ENCODE data around the gene PFKM. TPM values are rescaled to one million over a fixed set of nuclear protein-coding genes. Genes with fewer than 3 reads are reported as not detected.

PFKM gene
- total RNA-seq, 3 donors from 2014 or later, result 66.0 to 79.0 (median 70.7) TPM

GRCh38 chr12:48157018-48157888 is 38.1 kb downstream of the PFKM start, which contains the start of gene ASB8:
Gene ASB8, minus strand, starts transcription at chr12:48157515. Its CDS starts 4,019 bp downstream, at chr12:48153496.
- Mint-ChIP-seq H3K4me3 (peak within 1 kb of the TSS; percentile 95), H3K36me3 (ENCODE audit: insufficient read depth) (peaks cover 10% of the 10 kb centered on the region), H3K27me3 (ENCODE audit: low read depth) (no peaks in the 10 kb centered on the region), H3K4me1 (ENCODE audit: low read depth) (peaks cover 34% of the 10 kb centered on the region), H3K9me3 (no peaks in the 10 kb centered on the region)
- DNase-seq, result peak; percentile 99
- ATAC-seq, result peak; percentile 91 to 93

- Mint-ChIP-seq H3K4me3 (peak overlapping the region; percentile 95), H3K36me3 (ENCODE audit: insufficient read depth) (peaks cover 7% of the 10 kb centered on the region), H3K4me1 (ENCODE audit: low read depth) (peaks cover 33% of the 10 kb centered on the region), H3K27me3 (ENCODE audit: low read depth) (no peaks in the 10 kb centered on the region), H3K9me3 (no peaks in the 10 kb centered on the region)
- DNase-seq, result no peak
- no peak for ATAC-seq
These were observed 38.8 kb downstream of the PFKM start for GRCh38 chr12:48157889-48158370.

- no peaks in the 10 kb centered on the region for H3K36me3 Mint-ChIP-seq (ENCODE audit: insufficient read depth)
- H3K4me3 Mint-ChIP-seq, result no peak overlapping the region
These were observed 40.9 kb downstream of the PFKM start for GRCh38 chr12:48160046-48160445.

GRCh38 chr12:48160807-48161206 is 41.6 kb downstream of the PFKM start:
- Mint-ChIP-seq H3K36me3 (ENCODE audit: insufficient read depth) (no peaks in the 10 kb centered on the region), H3K9me3 (no peaks in the 10 kb centered on the region), H3K27me3 (ENCODE audit: low read depth) (peaks cover 2% of the 10 kb centered on the region), H3K4me3 (no peak overlapping the region), H3K4me1 (ENCODE audit: low read depth) (peaks cover 22% of the 10 kb centered on the region)
- no peak for ATAC-seq
- no peak for DNase-seq

More at GRCh38 chr12:48160046-48160445, 40.9 kb downstream of the PFKM start:
- H3K27me3 Mint-ChIP-seq (ENCODE audit: low read depth), result peaks cover 2% of the 10 kb centered on the region
- ATAC-seq (no peak), DNase-seq (no peak)
- peaks cover 22% of the 10 kb centered on the region for H3K4me1 Mint-ChIP-seq (ENCODE audit: low read depth)
- H3K9me3 Mint-ChIP-seq, result no peaks in the 10 kb centered on the region

GRCh38 chr12:48163150-48163747 is 44.1 kb downstream of the PFKM start:
- H3K27me3 Mint-ChIP-seq (ENCODE audit: low read depth), result peaks cover 8% of the 10 kb centered on the region
- H3K4me3 Mint-ChIP-seq, result no peak overlapping the region
- ATAC-seq (no peak), DNase-seq (no peak)
- no peaks in the 10 kb centered on the region for H3K9me3 Mint-ChIP-seq
- peaks cover 5% of the 10 kb centered on the region for H3K4me1 Mint-ChIP-seq (ENCODE audit: low read depth)
- no peaks in the 10 kb centered on the region for H3K36me3 Mint-ChIP-seq (ENCODE audit: insufficient read depth)

- H3K4me1 Mint-ChIP-seq (ENCODE audit: low read depth), result no peaks in the 10 kb centered on the region
- H3K4me3 Mint-ChIP-seq, result no peak overlapping the region
- ATAC-seq (no peak), DNase-seq (no peak)
- H3K9me3 Mint-ChIP-seq, result no peaks in the 10 kb centered on the region
- H3K36me3 Mint-ChIP-seq (ENCODE audit: insufficient read depth), result no peaks in the 10 kb centered on the region
- peaks cover 8% of the 10 kb centered on the region for H3K27me3 Mint-ChIP-seq (ENCODE audit: low read depth)
These were observed 45.3 kb downstream of the PFKM start for GRCh38 chr12:48164451-48164850.

- Mint-ChIP-seq H3K4me1 (ENCODE audit: low read depth) (no peaks in the 10 kb centered on the region), H3K36me3 (ENCODE audit: insufficient read depth) (no peaks in the 10 kb centered on the region), H3K9me3 (no peaks in the 10 kb centered on the region), H3K4me3 (no peak overlapping the region), H3K27me3 (ENCODE audit: low read depth) (peaks cover 8% of the 10 kb centered on the region)
- ATAC-seq (peak; percentile 73 to 77), DNase-seq (peak; percentile 35)
These were observed 46.2 kb downstream of the PFKM start for GRCh38 chr12:48165089-48165981.

GRCh38 chr12:48169011-48169410 is 49.8 kb downstream of the PFKM start:
- no peak for DNase-seq
- Mint-ChIP-seq H3K27me3 (ENCODE audit: low read depth) (peaks cover 8% of the 10 kb centered on the region), H3K4me1 (ENCODE audit: low read depth) (no peaks in the 10 kb centered on the region), H3K36me3 (ENCODE audit: insufficient read depth) (no peaks in the 10 kb centered on the region), H3K4me3 (no peak overlapping the region), H3K9me3 (no peaks in the 10 kb centered on the region)
- ATAC-seq, result no peak

GRCh38 chr12:48175613-48176416 is 56.7 kb downstream of the PFKM start:
- Mint-ChIP-seq H3K4me3 (no peak overlapping the region), H3K27me3 (ENCODE audit: low read depth) (peaks cover 12% of the 10 kb centered on the region), H3K4me1 (ENCODE audit: low read depth) (peaks cover 7% of the 10 kb centered on the region), H3K9me3 (no peaks in the 10 kb centered on the region), H3K36me3 (ENCODE audit: insufficient read depth) (no peaks in the 10 kb centered on the region)
- no peak for ATAC-seq
- DNase-seq, result no peak

GRCh38 chr12:48176417-48176751 is 57.2 kb downstream of the PFKM start:
- no peak for DNase-seq
- Mint-ChIP-seq H3K9me3 (no peaks in the 10 kb centered on the region), H3K4me3 (no peak overlapping the region), H3K36me3 (ENCODE audit: insufficient read depth) (no peaks in the 10 kb centered on the region), H3K27me3 (ENCODE audit: low read depth) (peaks cover 15% of the 10 kb centered on the region), H3K4me1 (ENCODE audit: low read depth) (peaks cover 7% of the 10 kb centered on the region)
- ATAC-seq, result no peak

GRCh38 chr12:48177982-48178381 is 58.8 kb downstream of the PFKM start:
- DNase-seq (no peak), ATAC-seq (no peak)
- Mint-ChIP-seq H3K4me3 (no peak overlapping the region), H3K4me1 (ENCODE audit: low read depth) (peaks cover 21% of the 10 kb centered on the region), H3K27me3 (ENCODE audit: low read depth) (peaks cover 15% of the 10 kb centered on the region), H3K36me3 (ENCODE audit: insufficient read depth) (no peaks in the 10 kb centered on the region), H3K9me3 (no peaks in the 10 kb centered on the region)

GRCh38 chr12:48179466-48179865 is 60.3 kb downstream of the PFKM start:
- no peaks in the 10 kb centered on the region for H3K9me3 Mint-ChIP-seq
- ATAC-seq (no peak), DNase-seq (no peak)
- peaks cover 28% of the 10 kb centered on the region for H3K4me1 Mint-ChIP-seq (ENCODE audit: low read depth)
- H3K4me3 Mint-ChIP-seq, result no peak overlapping the region
- no peaks in the 10 kb centered on the region for H3K36me3 Mint-ChIP-seq (ENCODE audit: insufficient read depth)
- peaks cover 18% of the 10 kb centered on the region for H3K27me3 Mint-ChIP-seq (ENCODE audit: low read depth)

- Mint-ChIP-seq H3K27me3 (ENCODE audit: low read depth) (peaks cover 28% of the 10 kb centered on the region), H3K4me3 (no peak overlapping the region), H3K4me1 (ENCODE audit: low read depth) (peaks cover 31% of the 10 kb centered on the region), H3K9me3 (no peaks in the 10 kb centered on the region), H3K36me3 (ENCODE audit: insufficient read depth) (no peaks in the 10 kb centered on the region)
- no peak for ATAC-seq
- no peak for DNase-seq
These were observed 61.3 kb downstream of the PFKM start for GRCh38 chr12:48180424-48180823.
